ENCODE measurements around the gene MFAP4.

The MFAP4 gene

GRCh38 chr17:19380481-19381301 is 6.3 kb downstream of the MFAP4 start:
- H3K4me3 ChIP-seq (ENCODE audit: low read depth, low read length) = no peak overlapping the region
- no peak for TF ChIP-seq CTCF (IDR thresholded peaks at IDR 0.05; ENCODE audit: borderline replicate concordance, insufficient read depth, low read depth, low read length)

- no peak for TF ChIP-seq CTCF (IDR thresholded peaks at IDR 0.05; ENCODE audit: borderline replicate concordance, insufficient read depth, low read depth, low read length)
These were observed 7.5 kb downstream of the MFAP4 start for GRCh38 chr17:19379361-19380065.

GRCh38 chr17:19378416-19379360 is 8.3 kb downstream of the MFAP4 start, which contains the start of gene MAPK7:
Gene MAPK7 (plus strand): TSS chr17:19378498. CDS start chr17:19378901, 403 bp downstream.
- H3K4me3 ChIP-seq (ENCODE audit: low read depth, low read length) = peak within 1 kb of the TSS; percentile 90
- no peak for TF ChIP-seq CTCF (IDR thresholded peaks at IDR 0.05; ENCODE audit: borderline replicate concordance, insufficient read depth, low read depth, low read length)

More at GRCh38 chr17:19379361-19380065, 7.5 kb downstream of the MFAP4 start:
- no peak overlapping the region for H3K4me3 ChIP-seq (ENCODE audit: low read depth, low read length)

GRCh38 chr17:19377602-19378415 is 9.2 kb downstream of the MFAP4 start:
- no peak for TF ChIP-seq CTCF (IDR thresholded peaks at IDR 0.05; ENCODE audit: borderline replicate concordance, insufficient read depth, low read depth, low read length)
- peak overlapping the region; percentile 90 for H3K4me3 ChIP-seq (ENCODE audit: low read depth, low read length)

GRCh38 chr17:19376811-19377210 is 10.2 kb downstream of the MFAP4 start:
- no peak for TF ChIP-seq CTCF (IDR thresholded peaks at IDR 0.05; ENCODE audit: borderline replicate concordance, insufficient read depth, low read depth, low read length)
- peak overlapping the region; percentile 90 for H3K4me3 ChIP-seq (ENCODE audit: low read depth, low read length)

DNA sequence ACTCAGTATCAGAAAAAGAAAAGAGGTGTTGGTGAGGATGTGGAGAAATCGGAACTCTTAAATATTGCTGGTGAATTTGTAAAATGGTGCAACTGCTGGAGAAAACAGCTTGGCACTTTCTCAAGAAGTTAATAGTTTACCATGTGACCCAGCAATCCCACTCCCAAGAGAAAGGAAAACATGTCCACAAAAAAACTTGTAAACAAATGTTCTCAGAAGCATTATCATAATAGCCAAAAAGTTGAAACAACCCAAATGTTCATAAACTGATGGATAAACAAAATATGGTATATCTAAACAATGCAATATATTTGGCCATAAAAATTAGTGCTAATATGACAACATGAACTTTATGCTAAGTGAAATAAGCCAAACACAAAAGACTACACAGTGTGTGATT is 11.3 kb downstream of the MFAP4 start:
- no peak overlapping the region for H3K4me3 ChIP-seq (ENCODE audit: low read depth, low read length)
- TF ChIP-seq CTCF (IDR thresholded peaks at IDR 0.05; ENCODE audit: borderline replicate concordance, insufficient read depth, low read depth, low read length) = no peak
